ENCODE data around the gene CCN5. TPM values are rescaled to one million over a fixed set of nuclear protein-coding genes. Genes with fewer than 3 reads are reported as not detected.

The CCN5 gene
- total and polyA plus RNA-seq, 2 of the 13 experiments (the other 11 are each of a cell fraction or from before 2014, with no cell fraction given): 0.12 TPM; not detected in 1

- peak; percentile 58; the same call in 1 of the 2 replicates for TF ChIP-seq NFAT5 (CRISPR knock-in tag; IDR thresholded peaks at IDR 0.05)
- peak; percentile 69; the same call in 1 of the 2 replicates for TF ChIP-seq ZNF331 (CRISPR knock-in tag; IDR thresholded peaks at IDR 0.05)
- TF ChIP-seq CBX5 (CRISPR knock-in tag; IDR thresholded peaks at IDR 0.05; ENCODE audit: borderline replicate concordance): no peak
- 0 out of 2 replicates have a peak, but pooled peaks have one; percentile 50 for TF ChIP-seq ISX (CRISPR knock-in tag; conservative IDR thresholded peaks at IDR 0.05)
- TF ChIP-seq POLR2G (IDR thresholded peaks at IDR 0.05; ENCODE audit: low read depth, low read length): no peak
- TF ChIP-seq HOMEZ (CRISPR knock-in tag; IDR thresholded peaks at IDR 0.05; ENCODE audit: low read depth): no peak
- no peak for TF ChIP-seq ARNT (IDR thresholded peaks at IDR 0.05)
- TF ChIP-seq ZNF143 (CRISPR knock-in tag; IDR thresholded peaks at IDR 0.05): no peak
- 0 out of 2 replicates have a peak, but pooled peaks have one; percentile 28 for TF ChIP-seq ETV5 (CRISPR knock-in tag; IDR thresholded peaks at IDR 0.05; ENCODE audit: borderline replicate concordance)
- TF ChIP-seq HDAC1 (CRISPR knock-in tag; IDR thresholded peaks at IDR 0.05): no peak
- peak; percentile 80; the same call in 1 of the 2 replicates for TF ChIP-seq PAX8 (CRISPR knock-in tag; IDR thresholded peaks at IDR 0.05; ENCODE audit: borderline replicate concordance)
- no peak for TF ChIP-seq ZBTB26 (CRISPR knock-in tag; IDR thresholded peaks at IDR 0.05; ENCODE audit: borderline replicate concordance)
- peak; percentile 68; the same call in 1 of the 2 replicates for TF ChIP-seq ZBTB43 (CRISPR knock-in tag; conservative IDR thresholded peaks at IDR 0.05)
- TF ChIP-seq ZNF563 (CRISPR knock-in tag; IDR thresholded peaks at IDR 0.05): no peak
- no peak for TF ChIP-seq PRDM10 (CRISPR knock-in tag; IDR thresholded peaks at IDR 0.05; ENCODE audit: low read depth)
- TF ChIP-seq ZKSCAN8 (CRISPR knock-in tag; IDR thresholded peaks at IDR 0.05; ENCODE audit: borderline replicate concordance): 0 out of 2 replicates have a peak, but pooled peaks have one; percentile 34
- no peak for TF ChIP-seq PHF5A (CRISPR knock-in tag; IDR thresholded peaks at IDR 0.05; ENCODE audit: low read depth, unreplicated experiment)
Measured at GRCh38 chr20:44776980-44777379, 61.8 kb downstream of the CCN5 start (continued).
